Measurements from ENCODE around the gene STK38L. TPM values are rescaled to one million over a fixed set of nuclear protein-coding genes. Genes with fewer than 3 reads are reported as not detected.

Gene STK38L
- total and polyA plus RNA-seq, 3 donors from 2014 or later, result 19.3 to 43.1 (median 41.5) TPM

GRCh38 chr12:27246141-27246540 lies 2.1 kb downstream of the STK38L start:
- H3K27ac ChIP-seq, result peak overlapping the region in 1 of 2 donors; percentile 93

GRCh38 chr12:27246774-27247173 lies 2.7 kb downstream of the STK38L start:
- no peaks in the 10 kb centered on the region for H3K36me3 ChIP-seq (ENCODE audit: low read depth, missing control alignments)
- peak overlapping the region in 1 of 2 donors; percentile 93 for H3K27ac ChIP-seq
- no peak for TF ChIP-seq CTCF (IDR thresholded peaks at IDR 0.05)
- no peak for TF ChIP-seq POLR2A (IDR thresholded peaks at IDR 0.05)
- intact Hi-C loops (cut with DNase I; ENCODE audit: low total_unique reads), result no loop called here
- no peak for DNase-seq
- no peak overlapping the region for H3K4me3 ChIP-seq
- H3K27me3 ChIP-seq, result no peaks in the 10 kb centered on the region
- H3K4me1 ChIP-seq, result peaks cover 11% of the 10 kb centered on the region
- H3K9me3 ChIP-seq, result no peaks in the 10 kb centered on the region
- 42 to 59% methylated on average over 5 of the region's 5 CpGs for whole genome bisulfite sequencing, 2 donors

More at GRCh38 chr12:27246141-27246540, 2.1 kb downstream of the STK38L start:
- Histone ChIP-seq H3K27me3 (no peaks in the 10 kb centered on the region), H3K4me1 (peaks cover 11% of the 10 kb centered on the region), H3K9me3 (no peaks in the 10 kb centered on the region), H3K4me3 (no peak overlapping the region), H3K36me3 (ENCODE audit: low read depth, missing control alignments) (no peaks in the 10 kb centered on the region)
- intact Hi-C loops (cut with DNase I; ENCODE audit: low total_unique reads), result no loop called here
- WGBS, 2 donors, result 63 to 68% methylated on average over 2 of the region's 2 CpGs
- TF ChIP-seq POLR2A (IDR thresholded peaks at IDR 0.05), result no peak
- TF ChIP-seq CTCF (IDR thresholded peaks at IDR 0.05), result no peak
- no peak for DNase-seq

- H3K9me3 ChIP-seq, result no peaks in the 10 kb centered on the region
- intact Hi-C loops (cut with DNase I; ENCODE audit: low total_unique reads), result no loop called here
- 72 to 89% methylated on average over 2 of the region's 2 CpGs for WGBS, 2 donors
- TF ChIP-seq CTCF (IDR thresholded peaks at IDR 0.05) (no peak), POLR2A (IDR thresholded peaks at IDR 0.05) (no peak)
- no peak overlapping the region for H3K27ac ChIP-seq
- H3K27me3 ChIP-seq, result no peaks in the 10 kb centered on the region
- H3K36me3 ChIP-seq (ENCODE audit: low read depth, missing control alignments), result no peaks in the 10 kb centered on the region
- no peak overlapping the region for H3K4me3 ChIP-seq
- no peak for DNase-seq
- no peaks in the 10 kb centered on the region for H3K4me1 ChIP-seq
Measured at GRCh38 chr12:27252934-27253333, 8.8 kb downstream of the STK38L start.

GRCh38 chr12:27253347-27253746 lies 9.3 kb downstream of the STK38L start:
- H3K27me3 ChIP-seq, result no peaks in the 10 kb centered on the region
- no peak overlapping the region for H3K27ac ChIP-seq
- DNase-seq, result no peak
- H3K36me3 ChIP-seq (ENCODE audit: low read depth, missing control alignments), result no peaks in the 10 kb centered on the region
- no peak overlapping the region for H3K4me3 ChIP-seq
- H3K4me1 ChIP-seq, result no peaks in the 10 kb centered on the region
- TF ChIP-seq POLR2A (IDR thresholded peaks at IDR 0.05) (no peak), CTCF (IDR thresholded peaks at IDR 0.05) (no peak)
- intact Hi-C loops (cut with DNase I; ENCODE audit: low total_unique reads), result no loop called here
- no peaks in the 10 kb centered on the region for H3K9me3 ChIP-seq
- WGBS, 2 donors, result 81 to 92% methylated on average over 2 of the region's 2 CpGs

- WGBS, 2 donors, result 92 to 93% methylated on average over 3 of the region's 3 CpGs
- Histone ChIP-seq H3K4me1 (peaks cover 11% of the 10 kb centered on the region), H3K9me3 (no peaks in the 10 kb centered on the region), H3K36me3 (ENCODE audit: low read depth, missing control alignments) (no peaks in the 10 kb centered on the region), H3K4me3 (no peak overlapping the region), H3K27me3 (no peaks in the 10 kb centered on the region), H3K27ac (no peak overlapping the region)
- DNase-seq, result no peak
- intact Hi-C loops (cut with DNase I; ENCODE audit: low total_unique reads), result no loop called here
- no peak for TF ChIP-seq CTCF (IDR thresholded peaks at IDR 0.05)
- no peak for TF ChIP-seq POLR2A (IDR thresholded peaks at IDR 0.05)
Measured at GRCh38 chr12:27255806-27256205, 11.7 kb downstream of the STK38L start.

Data from testis (tissue), 3 donors.